ENCODE measurements around the gene RELN. TPM values are rescaled to one million over a fixed set of nuclear protein-coding genes. Genes with fewer than 3 reads are reported as not detected.
A peak's percentile ranks its signal among the peaks of the same experiment; 100 is the strongest.

The RELN gene
- total and polyA plus RNA-seq, 2 of the 13 experiments (the other 11 are each of a cell fraction or from before 2014, with no cell fraction given) = 315 to 332 TPM

GRCh38 chr7:103793614-103794013, 195.8 kb downstream of the RELN start (continued):
- TF ChIP-seq ZNF770 (CRISPR knock-in tag; IDR thresholded peaks at IDR 0.05) = peak; percentile 68
- peak; percentile 79; the same call in 1 of the 2 replicates for TF ChIP-seq ZNF292 (CRISPR knock-in tag; IDR thresholded peaks at IDR 0.05; ENCODE audit: borderline replicate concordance, low read depth)
- no peak for TF ChIP-seq ELF3 (CRISPR knock-in tag; IDR thresholded peaks at IDR 0.05)
- TF ChIP-seq SALL1 (CRISPR knock-in tag; IDR thresholded peaks at IDR 0.05) = peak; percentile 30; the same call in 1 of the 2 replicates
- TF ChIP-seq ZMYM4 (CRISPR knock-in tag; IDR thresholded peaks at IDR 0.05) = 0 out of 2 replicates have a peak, but pooled peaks have one; percentile 18
- peak; percentile 56 for TF ChIP-seq ZMYM3 (CRISPR knock-in tag; IDR thresholded peaks at IDR 0.05)
- 0 out of 2 replicates have a peak, but pooled peaks have one; percentile 25 for TF ChIP-seq POGZ (CRISPR knock-in tag; IDR thresholded peaks at IDR 0.05)

GRCh38 chr7:103791894-103792293, 197.6 kb downstream of the RELN start:
- intact Hi-C loops (cut with micrococcal nuclease; ENCODE audit: unreplicated experiment) = no loop called here
- in situ Hi-C loops (cut with HindIII; ENCODE audit: extremely low pct_ligation_motif_present, low pct_unique_long_range_greater_than_20kb) = no loop called here
- Histone ChIP-seq H3K27ac (ENCODE audit: extremely low read length, insufficient read depth, low read length) (no peak overlapping the region), H3K36me3 (replicated peaks in 1 of 2; ENCODE audit: control insufficient read depth in 1 of 2, insufficient read depth in 2 of 2, low read length in 2 of 2) (no peaks in the 10 kb centered on the region), H2AFZ (ENCODE audit: low read length) (no peak overlapping the region), H3K9ac (ENCODE audit: insufficient read depth, low read depth, low read length) (no peak overlapping the region), H3K27me3 (ENCODE audit: control insufficient read depth in 1 of 2, insufficient read depth in 2 of 2, low read length in 2 of 2) (no peaks in the 10 kb centered on the region), H4K20me1 (ENCODE audit: insufficient read depth, low read length) (no peaks in the 10 kb centered on the region), H3K4me1 (ENCODE audit: insufficient read depth, low read length) (peaks cover 35% of the 10 kb centered on the region), H3K4me3 (replicated peaks in 1 of 3; ENCODE audit: insufficient read depth in 1 of 3, low read depth in 2 of 3, low read length in 3 of 3) (no peak overlapping the region), H3K9me3 (ENCODE audit: low read length) (no peaks in the 10 kb centered on the region), H3K4me2 (ENCODE audit: low read depth, low read length) (no peak overlapping the region), H3K79me2 (ENCODE audit: insufficient read depth, low read length) (peaks cover 8% of the 10 kb centered on the region)
- POLR2A ChIA-PET = no interaction called here
- DNase-seq (ENCODE audit: low spot score) (no peak), FAIRE-seq (no peak), ATAC-seq (no peak)
- no TSS peak for BruUV-seq (replicated peaks)
- TF ChIP-seq ZNF7 (CRISPR knock-in tag; IDR thresholded peaks at IDR 0.05) (peak; percentile 92), MAFK (conservative IDR thresholded peaks at IDR 0.05 in 1 of 2, IDR thresholded peaks at IDR 0.05 in 1 of 2; ENCODE audit: low read length in 2 of 2) (no peak)
- CTCF ChIA-PET (ENCODE audit: low intra/inter-chr PET ratio, low total read pairs) = no interaction called here
